ENCODE results near the gene TMEM170A. TPM values are rescaled to one million over a fixed set of nuclear protein-coding genes. Genes with fewer than 3 reads are reported as not detected.

The TMEM170A gene
- total RNA-seq, 1 experiment from 2014 or later = 34.5 TPM

DNA sequence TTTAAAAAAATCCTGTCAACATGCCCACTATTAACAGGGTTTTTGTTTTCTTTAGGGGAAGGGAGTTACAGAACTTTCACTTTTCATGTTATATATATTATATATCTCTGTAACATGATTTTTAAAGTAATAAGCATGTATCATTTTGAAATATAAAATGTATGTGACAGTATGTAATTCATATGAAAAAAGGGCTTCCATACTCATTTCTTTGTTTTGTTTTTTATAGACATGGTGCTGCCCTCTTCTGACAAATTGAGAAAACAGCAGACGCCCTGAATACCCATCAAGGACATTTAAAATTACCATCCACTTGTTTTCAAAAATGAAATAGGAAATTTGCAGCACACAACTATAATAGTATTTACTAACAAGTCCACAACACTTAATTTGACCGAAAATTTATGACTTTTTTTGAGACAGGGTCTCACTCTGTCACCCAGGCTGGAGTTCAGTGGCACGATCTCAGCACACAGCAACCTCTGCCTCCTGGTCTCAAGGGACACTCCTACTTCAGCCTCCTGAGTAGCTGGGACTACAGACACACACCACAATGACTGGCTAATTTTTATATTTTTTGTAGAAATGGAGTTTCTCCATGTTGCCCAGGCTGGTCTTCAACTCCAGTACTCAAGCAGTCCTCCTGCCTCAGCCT, 61.5 kb downstream of the TMEM170A start:
- intact Hi-C loops (cut with micrococcal nuclease) = loop anchor here (1.0 to 5.0 kb wide), 3 partner anchors 171 to 359 kb away; no protein-coding TSS in a partner anchor
- Histone ChIP-seq H2AFZ (ENCODE audit: low read depth, low read length, poor library complexity, severe bottlenecking) (no peak overlapping the region), H3K9ac (ENCODE audit: low read length) (no peak overlapping the region), H3K79me2 (ENCODE audit: insufficient read depth, low read length) (peaks cover 3% of the 10 kb centered on the region), H3K4me3 (replicated peaks in 1 of 2; ENCODE audit: low read depth in 1 of 2, low read length in 2 of 2) (no peak overlapping the region), H3K9me2 (ENCODE audit: insufficient read depth) (no peaks in the 10 kb centered on the region), H4K20me1 (ENCODE audit: insufficient read depth) (no peaks in the 10 kb centered on the region), H3K4me1 (ENCODE audit: control insufficient read depth in 1 of 2, insufficient read depth in 2 of 2, low read length in 2 of 2) (peaks cover 0 to 7% of the 10 kb centered on the region in 2 experiments; a peak in 1 of 4 replicates), H3K27ac (ENCODE audit: low read depth, low read length) (no peak overlapping the region), H3K4me2 (ENCODE audit: low read length) (no peak overlapping the region), H3K27me3 (ENCODE audit: insufficient read depth, low read length) (no peaks in the 10 kb centered on the region), H3K36me3 (ENCODE audit: control insufficient read depth in 1 of 2, insufficient read depth in 2 of 2, low read length in 2 of 2) (peaks cover 0 to 4% of the 10 kb centered on the region in 2 experiments; a peak in 2 of 4 replicates), H3K9me3 (ENCODE audit: control insufficient read depth in 1 of 2, insufficient read depth in 1 of 2, low read depth in 1 of 2, low read length in 2 of 2) (no peaks in the 10 kb centered on the region)
- ChIA-PET RAD21 (ENCODE audit: low non-redundant PET in 1 of 2, low total read pairs in 2 of 2, uncharacterized antibody in 2 of 2, unreplicated experiment in 2 of 2) (interaction anchor here (1.9 to 2.5 kb wide), 1 partner anchor 203 kb away, joined by 6 to 10 read pairs; no protein-coding TSS in a partner anchor), POLR2A (no interaction called here), CTCF (interaction anchor here (1.0 to 4.0 kb wide), 3 partner anchors 18 to 203 kb away, joined by 3 to 25 read pairs (median 4); no protein-coding TSS in a partner anchor)
- BruUV-seq (replicated peaks) = no TSS peak
- ATAC-seq (peak; percentile 67), DNase-seq (ENCODE audit: low read depth, low spot score) (peak; percentile 10)
- TF ChIP-seq RAD21 (IDR thresholded peaks at IDR 0.05; ENCODE audit: low read depth) (peak; percentile 69), TCF7L2 (IDR thresholded peaks at IDR 0.05; ENCODE audit: borderline replicate concordance, extremely low read depth, insufficient read depth, insufficient read length) (no peak)
- TF ChIP-seq, protein P1, sequence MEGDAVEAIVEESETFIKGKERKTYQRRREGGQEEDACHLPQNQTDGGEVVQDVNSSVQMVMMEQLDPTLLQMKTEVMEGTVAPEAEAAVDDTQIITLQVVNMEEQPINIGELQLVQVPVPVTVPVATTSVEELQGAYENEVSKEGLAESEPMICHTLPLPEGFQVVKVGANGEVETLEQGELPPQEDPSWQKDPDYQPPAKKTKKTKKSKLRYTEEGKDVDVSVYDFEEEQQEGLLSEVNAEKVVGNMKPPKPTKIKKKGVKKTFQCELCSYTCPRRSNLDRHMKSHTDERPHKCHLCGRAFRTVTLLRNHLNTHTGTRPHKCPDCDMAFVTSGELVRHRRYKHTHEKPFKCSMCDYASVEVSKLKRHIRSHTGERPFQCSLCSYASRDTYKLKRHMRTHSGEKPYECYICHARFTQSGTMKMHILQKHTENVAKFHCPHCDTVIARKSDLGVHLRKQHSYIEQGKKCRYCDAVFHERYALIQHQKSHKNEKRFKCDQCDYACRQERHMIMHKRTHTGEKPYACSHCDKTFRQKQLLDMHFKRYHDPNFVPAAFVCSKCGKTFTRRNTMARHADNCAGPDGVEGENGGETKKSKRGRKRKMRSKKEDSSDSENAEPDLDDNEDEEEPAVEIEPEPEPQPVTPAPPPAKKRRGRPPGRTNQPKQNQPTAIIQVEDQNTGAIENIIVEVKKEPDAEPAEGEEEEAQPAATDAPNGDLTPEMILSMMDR (IDR thresholded peaks at IDR 0.05 in 2 of 3, conservative IDR thresholded peaks at IDR 0.05 in 1 of 3; ENCODE audit: borderline replicate concordance in 1 of 3, insufficient read depth in 1 of 3, low read depth in 2 of 3, low read length in 2 of 3) = peak; percentile 49 to 67 (median 65); a peak in 5 of 6 replicates

Measured in HCT116 (cell line).